ENCODE measurements around the gene PPP1CA. TPM values are rescaled to one million over a fixed set of nuclear protein-coding genes. Genes with fewer than 3 reads are reported as not detected.
"Not testable (repeated sequence)": the region's sequence is repeated elsewhere in the genome, so short reads cannot be mapped to it uniquely, and the experiment has no call there.

Gene PPP1CA
- polyA plus RNA-seq, 3 donors = 209 to 551 (median 461) TPM

GRCh38 chr11:67428052-67429001, 26.7 kb upstream of the PPP1CA start, which contains the start of gene RPS6KB2:
RPS6KB2 (plus strand) TSS chr11:67428494; CDS start chr11:67428546, 52 bp downstream.
- TF ChIP-seq CTCF (IDR thresholded peaks at IDR 0.05) = no peak
- Histone ChIP-seq H3K27ac (ENCODE audit: low read depth in 1 of 2, low read length in 2 of 2) (peak within 1 kb of the TSS; percentile 66 to 88), H3K36me3 (replicated peaks in 1 of 2; ENCODE audit: control insufficient read depth in 1 of 2, insufficient read depth in 2 of 2, low read length in 2 of 2) (peaks cover 23 to 28% of the 10 kb centered on the region in 2 donors), H3K9me3 (replicated peaks in 1 of 2; ENCODE audit: control insufficient read depth in 1 of 2, insufficient read depth in 1 of 2, low read length in 2 of 2) (no peaks in the 10 kb centered on the region), H3K4me2 (replicated peaks; ENCODE audit: extremely low read depth, low read length, poor library complexity, severe bottlenecking) (peak within 1 kb of the TSS; percentile 91), H3K4me3 (replicated peaks in 1 of 3; ENCODE audit: low read depth in 2 of 3, low read length in 3 of 3) (peak within 1 kb of the TSS; percentile 79 to 93 (median 91)), H2AFZ (ENCODE audit: insufficient read depth, low read depth, low read length, poor library complexity, severe bottlenecking) (peak within 1 kb of the TSS; percentile 86), H3K4me1 (ENCODE audit: control insufficient read depth in 1 of 2, insufficient read depth in 2 of 2, low read length in 2 of 2) (peaks cover 16 to 20% of the 10 kb centered on the region in 2 donors), H3K27me3 (ENCODE audit: control insufficient read depth in 2 of 2, insufficient read depth in 2 of 2, low read length in 2 of 2) (no peaks in the 10 kb centered on the region), H3K9ac (ENCODE audit: insufficient read depth, low read length, poor library complexity, severe bottlenecking) (peak within 1 kb of the TSS; percentile 93), H4K20me1 (ENCODE audit: insufficient read depth, low read length) (peaks cover 3% of the 10 kb centered on the region), H3K79me2 (ENCODE audit: insufficient read depth, low read length) (peaks cover 16% of the 10 kb centered on the region)
- intact Hi-C loops (cut with micrococcal nuclease) = loop anchor here (2.0 to 5.0 kb wide), 4 partner anchors 36 to 79 kb away; partner anchors contain the start of genes CDK2AP2 (in 1 of the 2), PITPNM1 (in 1 of the 2), RAD9A (in 1 of the 2) and TMEM134 (in 1 of the 2)
- H3K4me1 Mint-ChIP-seq = peaks cover 16% of the 10 kb centered on the region
- peak within 1 kb of the TSS; percentile 92 to 97 (median 93) for H3K27ac Mint-ChIP-seq
- peaks cover 0 to 3% (median 1%) of the 10 kb centered on the region in 3 donors for H3K27me3 Mint-ChIP-seq (ENCODE audit: low read depth in 3 of 3)
- under 1% methylated on average over 61 of the region's 68 CpGs for WGBS (ENCODE audit: insufficient coverage)
- peaks cover 22 to 38% of the 10 kb centered on the region in 2 donors for H3K36me3 Mint-ChIP-seq
- peaks cover 0 to 2% (median 0%) of the 10 kb centered on the region in 7 donors for H3K9me3 Mint-ChIP-seq
- peak within 1 kb of the TSS; percentile 99 to 100 for H3K4me3 Mint-ChIP-seq
- peak; percentile 96 to 97 (median 96) for DNase-seq

GRCh38 chr11:67427364-67427859, 25.8 kb upstream of the PPP1CA start:
- Mint-ChIP-seq H3K27ac (peak overlapping the region; percentile 69 to 97 (median 93)), H3K4me3 (peak overlapping the region; percentile 99 to 100), H3K36me3 (peaks cover 14 to 29% of the 10 kb centered on the region in 2 donors), H3K4me1 (peaks cover 16% of the 10 kb centered on the region)
- H4K20me1 ChIP-seq (ENCODE audit: insufficient read depth, low read length); H3K9me3 ChIP-seq (replicated peaks in 1 of 2; ENCODE audit: control insufficient read depth in 1 of 2, insufficient read depth in 1 of 2, low read length in 2 of 2); DNase-seq; H3K27me3 Mint-ChIP-seq (ENCODE audit: low read depth in 3 of 3); H3K9me3 Mint-ChIP-seq; H3K27me3 ChIP-seq (ENCODE audit: control insufficient read depth in 2 of 2, insufficient read depth in 2 of 2, low read length in 2 of 2): not testable (repeated sequence)
- peaks cover 14 to 19% of the 10 kb centered on the region in 2 donors for H3K36me3 ChIP-seq (replicated peaks in 1 of 2; ENCODE audit: control insufficient read depth in 1 of 2, insufficient read depth in 2 of 2, low read length in 2 of 2)
- 91% methylated on average over 13 of the region's 19 CpGs for WGBS (ENCODE audit: insufficient coverage)
- intact Hi-C loops (cut with micrococcal nuclease) = loop anchor here (5.0 kb wide), 3 partner anchors 35 to 80 kb away; partner anchors contain the start of genes CDK2AP2 (in 1 of the 2), PITPNM1 (in 1 of the 2), RAD9A (in 1 of the 2) and TMEM134 (in 1 of the 2)
- peaks cover 16% of the 10 kb centered on the region for H3K79me2 ChIP-seq (ENCODE audit: insufficient read depth, low read length)
- H3K9ac ChIP-seq (ENCODE audit: insufficient read depth, low read length, poor library complexity, severe bottlenecking) = peak overlapping the region; percentile 93
- H3K27ac ChIP-seq (ENCODE audit: low read depth in 1 of 2, low read length in 2 of 2) = peak overlapping the region; percentile 19 to 88
- peak overlapping the region; percentile 79 to 93 (median 91) for H3K4me3 ChIP-seq (replicated peaks in 1 of 3; ENCODE audit: low read depth in 2 of 3, low read length in 3 of 3)
- peaks cover 16 to 20% of the 10 kb centered on the region in 2 donors for H3K4me1 ChIP-seq (ENCODE audit: control insufficient read depth in 1 of 2, insufficient read depth in 2 of 2, low read length in 2 of 2)
- H3K4me2 ChIP-seq (replicated peaks; ENCODE audit: extremely low read depth, low read length, poor library complexity, severe bottlenecking) = peak overlapping the region; percentile 91
- peak overlapping the region; percentile 86 for H2AFZ ChIP-seq (ENCODE audit: insufficient read depth, low read depth, low read length, poor library complexity, severe bottlenecking)

Data from CD14-positive monocyte (primary cell).